HG02759 (cell line): Measurements from ENCODE around the gene NPLOC4.

Experiments used
- ATAC-seq: cut with Tn5 transposase; IDR thresholded peaks from one replicate; pipeline ENCODE4 v1.9.1; 2021; ENCODE audit warnings: mild to moderate bottlenecking, moderate library complexity; ENCODE audit not compliant: unreplicated experiment

NPLOC4 gene

GRCh38 chr17:81520021-81520901 is 116.7 kb downstream of the NPLOC4 start:
- ATAC-seq, result no peak

GRCh38 chr17:81519284-81520020 is 117.5 kb downstream of the NPLOC4 start:
- ATAC-seq, result no peak

- no peak for ATAC-seq
These were observed 118.1 kb downstream of the NPLOC4 start for GRCh38 chr17:81518785-81519283.

GRCh38 chr17:81518113-81518784 is 118.7 kb downstream of the NPLOC4 start:
- ATAC-seq, result no peak

- ATAC-seq, result peak; percentile 26
These were observed 119.4 kb downstream of the NPLOC4 start for GRCh38 chr17:81517339-81518112.

GRCh38 chr17:81517009-81517338 is 119.9 kb downstream of the NPLOC4 start:
- no peak for ATAC-seq

- ATAC-seq, result no peak
These were observed 120.5 kb downstream of the NPLOC4 start for GRCh38 chr17:81516439-81516838.

- ATAC-seq, result no peak
These were observed 121.3 kb downstream of the NPLOC4 start for GRCh38 chr17:81515530-81516041.

GRCh38 chr17:81514739-81515529 is 122.0 kb downstream of the NPLOC4 start:
- ATAC-seq, result peak; percentile 26

- ATAC-seq, result peak; percentile 1
These were observed 122.5 kb downstream of the NPLOC4 start for GRCh38 chr17:81514489-81514738.

GRCh38 chr17:81513753-81514488 is 123.0 kb downstream of the NPLOC4 start:
- no peak for ATAC-seq

- no peak for ATAC-seq
These were observed 123.5 kb downstream of the NPLOC4 start for GRCh38 chr17:81513372-81513752.

- ATAC-seq, result peak; percentile 46
These were observed 124.1 kb downstream of the NPLOC4 start, which contains the start of gene ACTG1 for GRCh38 chr17:81512562-81513371. Gene ACTG1, minus strand, starts transcription at chr17:81512799. Its CDS starts 445 bp downstream, at chr17:81512354.

GRCh38 chr17:81511804-81512561 is 124.9 kb downstream of the NPLOC4 start:
- ATAC-seq, result peak; percentile 1

- ATAC-seq, result no peak
These were observed 125.4 kb downstream of the NPLOC4 start for GRCh38 chr17:81511554-81511803.

GRCh38 chr17:81510785-81511553 is 125.9 kb downstream of the NPLOC4 start:
- ATAC-seq, result no peak
